HG03457 (cell line): Measurements from ENCODE around the gene RNF25.

Experiments
- ATAC-seq: cut with Tn5 transposase; IDR thresholded peaks from one replicate; pipeline ENCODE4 v1.9.1; 2021; ENCODE audit warnings: moderate number of reproducible peaks; ENCODE audit not compliant: unreplicated experiment

Gene RNF25, protein sequence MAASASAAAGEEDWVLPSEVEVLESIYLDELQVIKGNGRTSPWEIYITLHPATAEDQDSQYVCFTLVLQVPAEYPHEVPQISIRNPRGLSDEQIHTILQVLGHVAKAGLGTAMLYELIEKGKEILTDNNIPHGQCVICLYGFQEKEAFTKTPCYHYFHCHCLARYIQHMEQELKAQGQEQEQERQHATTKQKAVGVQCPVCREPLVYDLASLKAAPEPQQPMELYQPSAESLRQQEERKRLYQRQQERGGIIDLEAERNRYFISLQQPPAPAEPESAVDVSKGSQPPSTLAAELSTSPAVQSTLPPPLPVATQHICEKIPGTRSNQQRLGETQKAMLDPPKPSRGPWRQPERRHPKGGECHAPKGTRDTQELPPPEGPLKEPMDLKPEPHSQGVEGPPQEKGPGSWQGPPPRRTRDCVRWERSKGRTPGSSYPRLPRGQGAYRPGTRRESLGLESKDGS

DNA sequence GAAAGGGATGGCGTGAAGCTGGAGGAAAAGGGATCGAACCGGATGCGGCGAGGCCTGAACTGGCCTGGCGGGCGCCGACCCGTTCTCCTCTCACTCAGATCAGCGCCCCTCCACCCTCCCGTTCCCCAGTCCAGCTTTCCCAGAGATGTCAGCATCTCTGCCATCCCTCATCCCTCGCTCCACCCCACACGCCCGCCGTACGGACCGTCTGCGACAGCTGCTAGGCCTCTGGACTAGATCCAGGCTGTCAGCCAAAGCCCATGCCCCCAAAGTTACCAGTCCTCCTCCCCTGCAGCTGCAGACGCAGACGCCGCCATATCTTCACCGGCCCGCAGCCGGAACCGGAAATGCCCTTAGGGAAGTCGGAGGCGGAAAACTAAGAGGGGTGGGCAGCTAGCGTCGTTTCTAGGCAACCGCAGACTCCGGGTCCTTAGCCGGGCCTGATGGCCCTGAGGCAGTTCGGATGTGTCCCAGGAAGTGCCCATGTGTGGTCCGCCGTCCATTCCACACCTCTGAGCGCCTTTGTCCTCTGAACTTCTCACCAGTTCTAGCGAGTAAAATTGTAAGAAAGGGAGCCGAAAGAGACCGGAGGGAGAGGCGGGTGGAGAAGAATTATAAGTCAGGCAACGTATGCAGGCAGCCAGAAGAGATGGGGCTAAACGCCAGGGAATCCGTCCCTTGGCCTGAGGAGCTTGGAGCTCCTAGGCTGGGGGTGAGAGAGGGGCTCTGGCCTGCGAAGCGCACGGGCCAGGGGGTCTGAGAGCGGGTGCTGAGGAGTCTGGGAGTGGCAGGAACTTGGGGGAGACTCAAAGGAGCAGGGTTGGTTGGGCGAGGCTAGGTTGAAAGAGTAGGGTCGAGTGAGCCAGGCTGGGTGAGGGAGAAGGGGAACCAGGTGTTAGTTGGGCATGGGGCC, at the start of gene RNF25, which contains the start of gene STK36:
Gene RNF25, minus strand, starts transcription at position 349 of the 913 bp plus-strand sequence. Its CDS starts 32 bp downstream, at position 317.
Gene STK36, plus strand, starts transcription at position 433 of the 913 bp plus-strand sequence. CDS start 744 bp downstream, outside the sequence.
- peak; percentile 95 for ATAC-seq

DNA sequence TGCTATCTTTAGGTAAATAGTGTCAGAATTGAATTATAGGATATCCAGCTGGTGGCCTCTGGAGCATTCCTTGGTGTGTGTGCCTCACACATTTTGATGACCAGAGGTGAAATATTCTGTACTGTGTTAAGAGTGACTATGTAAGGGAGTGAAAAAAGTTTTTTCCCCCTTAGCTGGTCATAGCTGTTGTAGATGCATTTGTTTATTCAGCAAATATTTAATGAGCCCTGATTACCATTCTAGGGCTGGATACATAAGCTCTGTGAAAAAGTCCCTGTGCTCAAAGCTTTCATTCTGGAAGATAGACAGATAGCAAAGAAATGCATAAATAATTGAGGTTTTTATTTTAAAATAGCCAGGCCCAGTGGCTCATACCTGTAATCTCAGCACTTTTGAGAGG, 49.7 kb upstream of the RNF25 start:
- ATAC-seq = no peak

DNA sequence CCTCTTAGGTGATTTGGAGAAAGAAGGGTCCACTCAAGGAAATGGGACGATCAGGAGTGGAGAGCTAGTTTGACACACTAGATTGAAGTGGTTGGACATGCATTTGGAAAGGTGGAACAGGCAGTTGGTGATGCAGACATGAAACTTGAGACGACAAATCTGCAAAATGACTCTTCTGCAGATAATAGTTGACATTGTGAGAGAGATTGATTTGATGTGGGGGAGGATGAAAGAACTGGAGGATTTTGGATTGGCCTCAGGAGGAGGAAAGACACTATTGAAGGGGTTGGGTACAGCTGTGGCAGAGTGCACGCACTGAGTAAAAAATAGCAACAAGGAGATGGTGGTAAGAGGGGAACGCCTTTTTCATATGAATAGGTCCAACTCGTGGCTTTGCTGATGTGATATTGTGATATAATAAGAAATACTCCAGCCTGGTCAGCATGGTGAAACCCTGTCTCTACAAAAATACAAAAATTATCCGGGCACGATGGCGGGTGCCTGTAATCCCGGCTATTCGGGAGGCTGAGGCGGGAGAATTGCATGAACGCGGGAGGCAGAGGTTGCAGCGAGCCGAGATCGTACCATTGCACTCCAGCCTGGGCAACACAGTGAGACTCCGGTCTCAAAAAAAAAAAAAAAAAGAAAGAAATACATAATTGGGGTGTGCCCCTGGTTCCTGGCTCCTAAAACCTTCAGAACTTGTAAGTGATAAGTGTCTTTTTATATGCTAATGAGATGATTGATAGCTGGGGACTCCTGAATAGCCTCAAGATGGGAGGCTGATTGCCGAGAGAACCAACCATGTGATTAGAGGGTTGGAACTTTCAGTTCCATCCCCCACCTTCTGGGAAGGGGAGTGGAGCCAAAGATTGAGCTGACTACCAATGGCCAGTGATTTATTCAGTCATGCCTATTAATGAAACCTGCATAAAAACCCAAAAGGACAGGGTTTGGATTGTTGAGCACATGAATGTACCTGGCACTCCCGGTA, 48.5 kb upstream of the RNF25 start:
- ATAC-seq = no peak

DNA sequence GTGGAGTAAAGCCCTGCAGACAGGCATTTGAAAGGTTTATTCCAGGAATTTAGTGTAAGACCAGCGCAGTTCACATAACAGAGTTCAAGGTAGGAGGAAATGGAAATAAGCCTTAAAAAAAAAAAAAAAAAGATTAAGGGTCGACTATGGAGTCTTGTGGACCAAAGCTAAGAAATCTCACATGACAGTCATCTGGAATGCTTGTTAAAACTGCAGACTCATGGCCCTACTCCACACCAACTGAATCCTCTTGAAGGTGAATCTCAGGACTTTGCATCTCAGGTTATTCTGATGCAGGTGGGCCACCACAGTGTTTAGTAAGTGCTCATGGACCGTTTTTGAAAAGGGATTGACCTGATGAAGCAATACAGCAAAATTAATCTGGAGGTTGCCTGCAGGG, 47.7 kb upstream of the RNF25 start:
- no peak for ATAC-seq

DNA sequence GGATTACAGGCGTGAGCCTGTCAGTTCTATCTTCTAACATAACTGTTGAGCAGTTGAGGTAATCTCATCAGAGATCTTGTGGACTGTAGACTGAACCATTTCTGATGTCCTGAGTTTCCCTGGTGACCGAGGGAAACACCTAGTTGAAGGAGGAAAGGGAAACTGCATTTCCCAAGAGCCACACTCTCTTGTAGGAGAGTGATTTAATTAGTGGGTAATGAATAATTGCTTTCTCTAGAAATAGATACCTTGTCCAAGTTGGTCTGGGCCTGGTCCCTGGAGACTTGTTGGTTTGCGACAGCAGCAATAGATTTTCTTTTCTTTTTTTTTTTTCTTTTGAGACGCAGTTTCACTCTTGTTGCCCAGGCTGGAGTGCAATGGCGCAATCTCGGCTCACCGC, 46.3 kb upstream of the RNF25 start:
- ATAC-seq = no peak

DNA sequence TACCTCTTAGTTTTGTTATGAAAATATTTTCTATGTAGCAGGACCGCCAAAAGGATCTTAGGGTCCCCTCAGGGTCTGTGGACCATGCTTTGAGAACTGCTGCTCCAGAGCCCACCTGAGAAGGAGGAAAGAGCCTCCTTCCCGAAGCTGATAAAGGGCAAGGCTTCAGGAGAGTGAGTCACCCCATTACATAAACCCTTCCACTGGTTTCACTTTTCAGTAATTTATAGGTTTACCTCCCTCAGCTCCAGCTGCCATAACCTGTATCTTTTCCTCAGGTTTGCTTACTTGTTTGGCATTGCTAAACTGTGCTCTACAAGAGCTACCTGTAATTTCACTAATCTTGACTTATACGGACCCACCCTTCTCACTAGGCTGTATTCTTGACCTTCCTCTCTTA, 45.5 kb upstream of the RNF25 start:
- ATAC-seq = no peak

DNA sequence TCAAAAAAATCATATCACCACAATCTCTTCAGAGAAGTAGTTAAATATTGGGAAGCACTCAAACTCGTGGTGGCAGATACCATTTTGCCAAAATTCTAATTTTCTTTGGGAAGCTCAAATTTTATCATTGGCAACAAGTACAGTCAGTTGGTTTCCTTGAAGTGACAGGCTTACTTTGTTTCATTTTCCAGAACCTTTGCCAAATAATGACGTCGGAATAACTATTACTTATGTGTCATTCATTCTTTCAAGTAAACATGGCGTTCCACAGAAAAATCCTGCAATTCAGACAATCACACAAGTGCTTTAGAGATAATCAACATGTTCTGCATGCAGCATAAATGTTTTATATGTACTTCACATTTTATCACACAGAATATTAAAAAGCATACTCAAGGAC, 44.3 kb upstream of the RNF25 start:
- ATAC-seq = no peak

DNA sequence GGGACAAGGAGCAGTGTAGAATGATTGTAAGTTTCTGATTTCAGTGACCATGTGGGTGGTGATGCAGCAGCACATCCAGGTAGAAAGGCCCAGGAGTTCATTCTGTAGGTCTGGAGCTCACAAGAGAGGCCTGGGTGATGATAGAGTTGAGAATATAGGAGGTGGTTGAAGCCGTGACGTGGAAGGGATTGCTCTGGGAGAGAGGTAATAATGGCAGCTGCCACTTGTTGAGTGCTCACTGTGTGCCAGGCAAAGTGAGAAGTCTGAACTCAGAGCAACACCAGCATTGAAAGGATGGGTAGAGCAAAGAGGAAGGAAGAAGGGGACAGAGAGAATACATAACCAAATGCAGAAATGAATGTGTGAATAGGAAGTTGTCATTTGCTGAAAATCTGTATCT, 42.1 kb upstream of the RNF25 start:
- no peak for ATAC-seq

DNA sequence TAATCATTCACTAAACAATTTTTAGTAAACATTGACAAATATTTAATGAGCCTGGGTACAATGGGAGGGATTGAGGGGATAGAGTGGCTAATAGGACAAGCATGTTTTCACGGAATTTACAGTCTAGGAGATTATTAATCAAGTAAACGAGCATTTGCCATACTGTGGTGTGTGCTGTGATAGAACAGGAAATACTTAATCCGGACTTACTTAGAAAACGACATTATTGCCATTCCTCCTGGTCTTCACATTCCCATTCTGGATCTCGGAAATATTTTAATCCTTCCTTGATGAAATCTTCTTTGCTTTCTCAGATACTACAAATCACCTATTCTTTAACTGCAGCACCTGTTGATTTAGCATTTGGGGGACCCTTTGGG, 39.7 kb upstream of the RNF25 start:
- no peak for ATAC-seq

DNA sequence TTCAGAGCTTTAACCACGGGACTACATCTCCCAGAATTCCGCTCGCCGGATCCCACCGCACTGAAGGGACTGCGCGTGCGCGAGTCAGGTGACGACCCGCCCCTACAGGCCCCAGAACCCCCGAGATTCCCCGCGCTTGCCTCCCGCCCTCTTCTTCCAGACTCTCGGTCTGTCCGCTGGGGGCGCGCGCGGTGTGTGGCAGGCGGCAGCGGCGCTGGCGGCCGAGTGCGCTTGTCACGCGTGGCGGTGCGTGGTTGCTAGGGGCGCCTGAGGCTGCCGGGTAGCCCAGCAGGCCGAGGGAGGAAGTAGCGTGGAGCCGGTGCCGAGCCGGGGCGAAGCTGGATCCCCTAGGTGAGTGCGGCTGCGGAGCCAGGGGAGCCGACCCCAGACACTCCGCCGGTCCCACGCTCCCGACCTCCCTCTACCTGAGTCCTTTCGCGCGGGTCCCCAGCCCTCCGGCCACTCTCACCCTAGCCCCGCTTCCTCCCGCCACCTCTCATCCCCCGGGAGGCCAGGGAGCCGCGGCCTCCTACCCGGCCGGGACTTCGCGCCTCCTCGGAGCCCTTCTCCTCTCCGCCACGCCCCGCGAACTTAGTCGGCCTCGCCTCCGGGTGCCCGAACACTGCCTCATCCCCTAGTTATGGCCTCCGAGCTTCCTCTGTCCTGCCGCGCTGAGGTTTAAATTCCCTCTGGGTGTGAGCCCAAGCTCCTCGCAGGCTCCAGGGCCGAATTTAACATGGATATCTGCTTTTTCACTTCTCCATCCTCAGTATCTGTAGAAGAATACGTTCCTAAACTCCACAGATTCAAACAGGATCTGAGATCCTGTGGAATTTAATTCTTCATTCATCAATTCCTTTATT, 39.1 kb upstream of the RNF25 start, which contains the start of gene TTLL4:
Gene TTLL4, plus strand, starts transcription at position 149 of the 863 bp plus-strand sequence. CDS start 26,842 bp downstream, outside the sequence.
- ATAC-seq = peak; percentile 76

DNA sequence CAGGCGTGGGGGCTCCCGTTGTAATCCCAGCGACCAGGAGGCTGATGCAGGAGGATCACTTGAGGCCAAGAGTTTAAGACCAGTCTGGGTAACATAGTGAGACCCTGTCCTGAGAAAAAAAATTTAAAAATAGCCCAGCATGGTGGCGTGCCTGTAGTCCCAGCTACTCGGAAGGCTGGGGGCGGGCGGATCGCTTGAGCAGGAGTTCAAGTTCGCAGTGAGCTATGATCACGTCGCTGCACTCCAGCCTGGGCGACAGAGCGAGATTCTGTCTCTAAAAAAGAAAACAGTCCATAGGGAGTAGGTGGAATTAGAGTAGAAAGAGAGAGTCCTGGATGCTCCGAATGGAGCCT, 38.5 kb upstream of the RNF25 start:
- ATAC-seq = no peak

DNA sequence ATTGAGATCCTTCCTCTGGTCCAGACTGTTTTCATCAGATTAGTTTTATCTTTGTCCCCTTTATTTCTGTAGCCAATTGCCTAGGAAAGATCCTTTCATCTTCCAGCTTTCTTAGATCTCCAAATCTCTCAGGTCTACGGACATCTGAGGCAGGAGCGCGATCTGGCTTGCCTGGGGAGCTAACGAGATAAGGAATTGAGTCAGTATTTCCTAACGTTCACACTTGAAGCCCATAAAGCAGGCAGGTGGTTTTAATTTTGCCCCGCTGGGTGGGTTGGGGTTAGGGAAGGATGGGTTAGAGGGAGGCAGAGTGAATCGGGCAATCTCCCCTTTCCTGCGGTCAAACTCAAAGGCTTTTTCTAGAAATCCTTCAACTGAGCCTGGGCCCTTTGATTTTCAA, 38.1 kb upstream of the RNF25 start:
- ATAC-seq = no peak

DNA sequence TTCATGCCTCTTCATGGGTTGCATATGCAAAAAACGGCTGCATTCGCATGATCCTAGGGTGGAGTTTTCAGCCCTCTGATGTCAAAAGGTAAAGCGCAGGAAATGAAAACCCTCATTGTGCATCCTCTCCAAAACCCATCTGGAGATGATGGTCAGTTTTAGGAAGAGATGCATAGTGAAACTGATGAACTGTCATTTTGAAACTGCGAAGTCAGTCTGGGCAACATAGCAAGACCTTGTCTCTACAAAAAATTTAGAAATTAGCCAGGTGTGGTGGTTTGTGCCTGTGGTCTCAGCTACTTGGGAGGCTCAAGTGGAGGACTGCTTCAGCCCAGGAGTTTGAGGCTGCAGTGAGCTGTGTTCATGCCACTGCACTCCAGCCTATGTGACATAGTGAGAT, 36.3 kb upstream of the RNF25 start:
- no peak for ATAC-seq

DNA sequence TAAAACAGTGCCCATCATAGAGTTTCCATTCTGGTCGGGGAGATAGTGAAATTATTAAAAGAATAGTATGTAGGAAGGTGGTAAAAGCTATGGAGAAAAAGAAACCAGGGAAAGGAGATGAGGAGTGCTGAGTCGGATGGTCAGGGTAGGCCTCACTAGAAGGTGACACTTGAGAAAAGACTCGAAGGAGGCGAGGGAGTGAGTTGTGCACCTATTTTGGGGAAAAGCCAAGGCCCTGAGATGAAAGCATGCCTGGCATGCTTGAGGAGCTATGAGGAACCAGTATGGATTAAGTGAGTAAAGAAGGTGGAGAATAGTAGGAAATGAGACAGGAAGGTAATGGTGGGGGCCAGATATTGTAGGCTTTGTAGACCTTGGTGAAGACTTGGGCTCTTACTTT, 31.5 kb upstream of the RNF25 start:
- no peak for ATAC-seq

DNA sequence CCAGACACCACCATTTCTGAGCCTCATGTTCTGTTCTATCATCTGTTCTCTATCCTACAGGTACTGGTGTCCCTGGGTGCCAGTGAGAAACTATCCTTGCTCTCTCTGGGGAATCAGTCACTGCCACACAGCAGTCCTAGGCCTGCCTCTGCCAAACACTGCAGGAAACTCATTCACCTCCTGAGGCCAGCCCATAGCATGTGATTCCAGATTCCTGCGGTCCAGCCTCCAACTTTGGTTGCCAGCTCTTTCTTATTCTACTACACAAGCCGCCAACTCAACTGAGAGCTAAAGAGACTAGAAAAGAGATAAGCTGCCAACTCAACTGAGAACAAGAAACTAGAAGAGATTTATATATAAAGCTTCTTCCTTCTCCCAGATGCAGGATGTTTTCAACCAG, 30.0 kb upstream of the RNF25 start:
- ATAC-seq = no peak

DNA sequence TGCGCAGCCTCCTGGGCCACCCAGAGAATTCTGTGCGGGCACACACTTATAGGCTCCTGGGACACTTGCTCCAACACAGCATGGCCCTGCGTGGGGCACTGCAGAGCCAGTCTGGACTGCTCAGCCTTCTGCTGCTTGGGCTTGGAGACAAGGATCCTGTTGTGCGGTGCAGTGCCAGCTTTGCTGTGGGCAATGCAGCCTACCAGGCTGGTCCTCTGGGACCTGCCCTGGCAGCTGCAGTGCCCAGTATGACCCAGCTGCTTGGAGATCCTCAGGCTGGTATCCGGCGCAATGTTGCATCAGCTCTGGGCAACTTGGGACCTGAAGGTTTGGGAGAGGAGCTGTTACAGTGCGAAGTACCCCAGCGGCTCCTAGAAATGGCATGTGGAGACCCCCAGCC, 27.1 kb upstream of the RNF25 start:
- no peak for ATAC-seq

DNA sequence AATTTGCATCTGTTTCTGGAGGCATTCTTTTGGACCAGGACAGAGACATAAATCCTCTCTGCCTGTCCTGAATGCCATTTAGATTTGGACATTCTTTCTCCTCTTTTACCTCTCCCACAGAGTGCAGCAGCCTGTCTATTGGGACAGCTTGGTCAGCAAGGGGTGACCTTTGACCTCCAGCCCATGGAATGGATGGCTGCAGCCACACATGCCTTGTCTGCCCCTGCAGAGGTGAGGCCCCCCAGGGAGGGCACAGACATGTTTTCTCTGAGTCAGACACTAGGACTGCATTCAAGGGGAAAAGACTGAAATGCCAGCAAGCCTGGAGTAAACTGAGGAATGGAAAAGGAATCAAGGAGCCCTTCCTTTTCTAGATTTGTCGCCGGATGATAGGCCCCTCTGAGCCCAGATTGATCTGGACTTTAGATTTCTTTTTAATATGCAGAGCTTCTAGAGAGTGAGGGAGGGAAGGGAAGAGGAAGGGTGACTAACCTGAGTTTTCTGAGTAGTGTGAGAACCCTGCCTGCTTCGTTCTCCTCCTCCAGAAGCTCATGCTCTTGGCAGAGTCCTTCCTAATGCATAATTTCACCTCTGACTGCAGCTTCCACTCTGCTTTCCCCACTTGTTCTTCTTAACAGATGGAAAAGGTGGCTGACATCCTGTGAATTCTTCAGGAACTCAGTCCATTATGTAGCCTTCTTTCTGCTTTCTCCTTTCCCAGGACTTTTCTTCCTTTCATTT, 22.8 kb upstream of the RNF25 start:
- ATAC-seq = no peak

DNA sequence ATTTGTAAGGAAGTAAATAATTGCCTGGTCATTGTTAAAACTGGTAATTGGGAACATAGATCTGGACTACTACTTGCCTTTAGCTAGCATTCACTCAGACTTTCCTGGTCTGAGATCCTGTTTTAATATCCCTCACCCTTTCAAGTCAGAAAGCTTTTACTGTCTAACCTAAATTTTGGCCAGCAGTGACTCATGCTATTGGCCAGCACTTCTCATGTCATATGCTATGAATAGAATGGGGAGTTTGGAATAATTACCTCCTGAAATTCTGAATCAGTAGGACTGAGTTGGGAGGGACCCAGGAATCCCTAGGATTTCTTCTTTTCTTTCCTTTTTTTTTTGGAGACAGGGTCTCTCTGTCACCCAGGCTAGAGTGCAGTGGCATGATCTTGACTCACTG, 19.4 kb upstream of the RNF25 start:
- no peak for ATAC-seq
